HK-2 (cell line): Measurements from ENCODE around the gene ARHGAP44.

Source experiments
- DNase-seq: peaks from one replicate; pipeline ENCODE4 v3.0.0-alpha.2; 2018; ENCODE audit not compliant: unreplicated experiment

The ARHGAP44 gene

GRCh38 chr17:12899604-12900003 lies 110.3 kb downstream of the ARHGAP44 start:
- no peak for DNase-seq

GRCh38 chr17:12900474-12900873 lies 111.2 kb downstream of the ARHGAP44 start:
- no peak for DNase-seq

- no peak for DNase-seq
Measured at GRCh38 chr17:12902046-12902445, 112.7 kb downstream of the ARHGAP44 start.

GRCh38 chr17:12907477-12907876 lies 118.2 kb downstream of the ARHGAP44 start:
- no peak for DNase-seq

DNA sequence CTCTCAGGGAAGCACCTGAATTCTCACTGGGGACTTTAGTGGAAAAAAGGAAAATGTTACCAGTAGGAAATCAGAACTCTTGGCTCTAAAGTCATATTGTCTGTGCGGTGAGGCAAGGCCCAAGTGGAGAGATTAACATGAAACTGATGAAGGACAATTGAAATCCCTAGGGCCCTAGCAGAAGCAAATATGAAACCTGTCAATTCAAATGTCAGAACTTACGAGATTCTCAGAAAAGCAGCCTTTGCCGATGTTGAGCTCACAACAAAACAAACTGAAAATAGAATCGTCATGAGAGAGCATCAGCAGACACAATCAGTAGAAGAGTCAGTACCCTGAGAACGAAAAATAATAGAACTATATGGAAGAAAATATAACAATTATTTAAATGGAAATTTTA lies 119.7 kb downstream of the ARHGAP44 start:
- no peak for DNase-seq

GRCh38 chr17:12909511-12909910 lies 120.2 kb downstream of the ARHGAP44 start:
- no peak for DNase-seq

DNA sequence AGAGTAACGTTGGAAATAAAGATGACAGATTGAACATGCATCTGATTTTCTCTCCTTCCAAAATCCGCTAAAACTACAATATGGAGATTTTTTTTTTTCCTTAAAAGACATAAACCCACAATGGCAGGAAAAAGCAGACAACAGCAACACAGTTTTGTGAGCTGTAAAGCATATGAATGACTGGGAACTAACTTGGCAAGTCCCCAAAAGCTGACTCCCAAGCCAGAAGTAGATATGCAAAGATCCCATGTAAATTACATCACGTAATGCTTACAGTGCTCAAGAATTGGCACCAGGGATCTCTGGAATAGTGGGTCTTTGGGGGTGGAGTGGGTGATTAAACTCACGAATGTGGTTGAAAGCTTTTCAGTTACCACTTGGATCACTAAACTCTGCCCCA lies 121.9 kb downstream of the ARHGAP44 start:
- no peak for DNase-seq

DNA sequence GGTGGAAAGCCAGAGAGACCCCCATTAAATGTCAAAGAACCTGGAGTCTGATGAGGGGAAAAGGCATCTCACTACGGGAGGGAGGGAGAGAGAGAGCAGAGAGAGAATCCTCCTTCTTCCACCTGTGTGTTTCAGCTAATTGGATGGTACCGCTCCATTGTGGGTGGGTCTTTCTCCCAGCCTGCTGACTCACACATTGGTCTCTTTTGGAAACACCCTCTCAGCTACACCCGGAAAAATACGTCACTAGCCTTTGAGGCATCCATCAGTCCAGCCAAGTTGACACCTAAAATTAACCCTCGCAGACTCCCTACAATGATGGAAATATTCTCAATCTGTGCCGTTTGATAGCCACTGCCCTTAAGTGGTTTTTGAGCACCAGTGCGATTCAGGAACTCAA lies 128.1 kb downstream of the ARHGAP44 start:
- DNase-seq: no peak

GRCh38 chr17:12918142-12918541 lies 128.8 kb downstream of the ARHGAP44 start:
- DNase-seq: peak; percentile 7

- no peak for DNase-seq
Measured at GRCh38 chr17:12922120-12922519, 132.8 kb downstream of the ARHGAP44 start.

DNA sequence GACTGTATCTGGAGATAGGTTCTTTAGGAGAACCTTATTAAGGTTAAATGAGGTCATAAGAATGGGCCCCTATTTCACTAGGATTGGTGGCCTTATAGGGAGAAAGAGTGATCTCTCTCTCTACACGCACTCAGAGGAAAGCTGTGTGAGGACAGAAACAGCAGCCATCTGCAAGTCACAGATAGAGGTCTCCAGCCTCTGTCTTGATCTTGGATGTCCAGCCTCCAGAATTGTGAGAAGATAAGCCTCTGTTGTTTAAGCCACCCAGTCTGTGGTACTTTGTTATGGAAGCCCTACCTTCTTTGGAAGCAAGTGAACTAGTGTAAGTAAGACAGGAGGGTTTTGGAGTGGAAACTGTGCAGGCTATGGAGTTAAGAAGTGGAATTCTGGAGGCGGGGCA lies 135.3 kb downstream of the ARHGAP44 start:
- DNase-seq: no peak

DNA sequence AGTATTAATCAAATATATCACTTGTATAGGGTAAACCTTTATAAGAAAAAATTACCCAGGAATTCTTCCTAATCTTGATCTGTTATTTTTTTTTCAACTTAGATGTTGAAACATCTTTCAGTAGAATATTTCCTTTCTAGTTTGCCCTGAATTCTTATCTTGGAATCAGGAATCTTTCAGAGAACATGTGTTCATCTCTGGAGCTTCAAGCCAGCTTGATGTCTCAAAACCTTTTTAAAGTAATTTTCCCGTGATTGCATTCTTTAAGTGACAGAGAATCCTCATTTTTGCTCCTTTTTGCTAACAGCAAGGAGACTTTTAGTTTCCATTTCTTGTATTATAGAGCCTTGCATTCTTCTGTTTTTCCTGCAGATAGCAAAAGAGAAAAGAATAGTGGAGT lies 137.7 kb downstream of the ARHGAP44 start:
- no peak for DNase-seq

- no peak for DNase-seq
Measured at GRCh38 chr17:12927541-12928425, 138.5 kb downstream of the ARHGAP44 start.

DNA sequence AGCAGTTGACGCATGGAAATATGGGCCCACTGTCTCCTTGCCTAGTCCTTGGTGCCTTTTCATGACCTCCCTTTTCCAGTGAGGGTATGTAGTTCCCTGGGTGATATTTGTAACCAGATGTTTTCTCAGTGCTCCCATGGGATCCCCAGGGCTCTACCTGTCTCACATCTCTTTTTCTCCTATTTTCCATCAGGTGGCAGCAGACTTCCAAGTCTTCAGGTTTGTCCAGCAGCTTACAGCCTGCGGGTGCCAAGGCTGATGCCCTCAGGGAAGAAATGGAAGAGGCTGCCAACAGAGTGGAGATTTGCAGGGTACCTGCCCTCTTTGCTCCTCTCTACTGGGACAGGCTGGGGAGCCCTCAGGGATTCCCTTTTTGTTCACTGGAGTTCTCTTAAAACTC lies 139.4 kb downstream of the ARHGAP44 start:
- DNase-seq: peak; percentile 13

- DNase-seq: no peak
Measured at GRCh38 chr17:12936501-12936900, 147.2 kb downstream of the ARHGAP44 start.

DNA sequence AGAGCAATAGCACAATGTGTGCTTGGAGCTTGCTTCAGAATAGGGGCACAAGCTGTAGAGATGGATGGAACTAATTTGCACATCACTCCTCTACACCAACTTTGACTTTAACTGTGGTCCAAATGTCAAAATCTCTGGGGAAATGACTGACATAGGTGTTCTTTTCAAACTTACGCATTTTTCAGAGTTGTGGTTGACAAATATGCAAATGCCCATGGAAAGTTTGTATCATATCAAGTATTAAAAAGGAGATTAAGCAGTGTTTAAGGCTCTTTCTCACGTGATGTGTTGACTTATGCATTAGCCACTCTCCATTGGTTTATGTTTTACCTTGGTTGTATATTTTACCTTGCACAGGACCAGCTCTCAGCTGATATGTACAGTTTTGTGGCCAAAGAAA lies 151.4 kb downstream of the ARHGAP44 start:
- no peak for DNase-seq

- no peak for DNase-seq
Measured at GRCh38 chr17:12947047-12947446, 157.7 kb downstream of the ARHGAP44 start.

DNA sequence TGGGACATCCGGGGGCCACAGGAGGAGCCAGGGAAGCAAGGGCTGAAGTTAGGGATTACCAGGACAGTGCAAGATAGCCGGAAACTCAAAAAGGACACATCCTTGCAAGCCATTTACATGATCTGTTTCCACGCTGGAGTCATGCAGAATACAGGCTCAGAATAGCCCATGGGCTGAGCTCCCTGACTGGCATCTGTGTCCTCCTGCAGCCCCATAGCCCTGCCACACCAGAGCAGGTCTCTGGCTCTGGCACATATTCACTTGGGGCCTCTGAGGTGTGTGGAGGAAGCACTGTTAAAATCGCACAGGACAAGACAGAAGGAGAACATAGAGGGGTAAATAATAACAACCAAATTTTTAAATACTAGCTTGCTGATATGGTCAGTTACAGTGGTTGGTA lies 162.7 kb downstream of the ARHGAP44 start:
- no peak for DNase-seq

- DNase-seq: no peak
Measured at GRCh38 chr17:12953156-12953555, 163.9 kb downstream of the ARHGAP44 start.

DNA sequence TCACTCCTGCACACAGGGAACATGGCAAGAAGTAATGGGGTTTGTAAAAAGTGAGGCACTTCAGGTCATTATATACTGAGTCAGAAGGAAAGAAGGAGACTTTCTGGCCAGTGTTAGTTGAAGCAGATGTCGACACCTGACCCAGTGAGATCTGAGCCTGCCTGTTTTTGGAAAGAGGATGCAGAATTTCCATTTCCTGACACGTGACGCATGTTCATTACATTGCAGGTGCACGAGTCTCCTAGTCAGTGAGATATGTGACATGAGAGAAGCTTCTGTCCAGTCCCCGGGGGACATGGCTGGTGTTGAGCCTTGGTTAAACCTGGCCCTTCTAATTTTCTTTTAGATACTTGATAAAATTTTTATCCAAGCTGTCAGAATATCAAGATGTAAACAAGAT lies 166.2 kb downstream of the ARHGAP44 start:
- no peak for DNase-seq

GRCh38 chr17:12958786-12959185 lies 169.5 kb downstream of the ARHGAP44 start:
- peak; percentile 6 for DNase-seq

DNA sequence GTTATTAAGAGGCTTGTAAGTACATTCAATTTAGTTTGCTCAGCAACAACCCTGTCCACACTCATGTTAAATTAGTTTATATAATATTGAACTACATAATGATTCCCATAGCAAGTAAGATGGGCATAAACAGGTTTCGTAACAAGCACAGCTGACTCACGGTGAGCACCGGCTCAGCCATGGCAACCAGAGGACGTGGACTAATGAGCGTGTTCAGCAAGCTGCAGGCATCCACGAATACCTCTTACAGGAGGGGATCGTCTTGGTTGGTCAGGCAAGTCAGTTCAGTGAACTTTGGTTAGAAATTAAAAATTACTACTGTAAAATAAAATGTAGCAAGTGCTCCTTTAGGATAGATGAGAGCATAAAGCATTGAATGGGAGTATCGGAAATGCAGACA lies 170.1 kb downstream of the ARHGAP44 start:
- DNase-seq: peak; percentile 44

DNA sequence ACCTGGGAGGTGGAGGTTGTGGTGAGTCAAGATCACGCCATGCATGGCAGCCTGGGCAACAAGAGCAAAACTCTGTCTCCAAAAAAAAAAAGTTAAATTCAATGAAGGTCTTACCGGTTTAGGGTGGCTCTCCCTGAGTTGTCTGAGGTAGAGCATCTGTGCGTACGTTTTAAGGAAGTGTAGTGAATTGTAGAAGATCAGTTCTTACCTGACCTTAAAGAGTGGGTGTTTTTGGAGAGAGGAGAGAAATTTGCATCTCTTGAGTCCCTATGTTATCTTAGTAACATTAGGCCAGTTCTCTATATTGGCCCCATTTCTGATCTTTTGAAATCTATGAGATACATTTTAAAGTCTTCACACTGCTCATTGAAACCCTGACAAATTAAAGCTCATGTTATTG lies 172.4 kb downstream of the ARHGAP44 start:
- DNase-seq: no peak

DNA sequence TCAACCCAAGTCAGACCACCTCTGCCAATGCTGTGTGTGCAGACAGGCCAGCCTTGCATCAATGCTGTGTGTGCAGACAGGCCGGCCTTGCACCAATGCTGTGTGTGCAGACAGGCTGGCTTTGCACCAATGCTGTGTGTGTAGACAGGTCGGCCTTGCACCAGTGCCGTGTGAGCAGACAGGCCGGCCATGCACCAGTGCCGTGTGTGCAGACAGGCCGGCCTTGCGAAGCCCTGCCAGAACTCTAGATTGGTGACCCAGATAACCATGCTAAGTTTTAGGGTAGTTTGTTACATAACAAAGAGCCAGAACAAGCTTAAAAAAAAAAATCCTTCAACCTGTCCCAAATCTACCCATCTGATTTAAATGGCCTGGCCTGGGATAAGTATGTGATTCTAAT lies 174.2 kb downstream of the ARHGAP44 start:
- no peak for DNase-seq
